Loucy (cell line): ENCODE data around the gene NINL.

ENCODE experiments used
- H2AFZ ChIP-seq: fragments of 200-600 bp; sonication (generic); 2 replicates; pipeline ENCODE4 v1.6.0; 2016; ENCODE audit warnings: antibody characterized with exemption, mild to moderate bottlenecking, low read length, moderate library complexity
- H3F3A ChIP-seq: fragments of 200-600 bp; 2 replicates; pipeline ENCODE4 v1.6.0; 2016; ENCODE audit warnings: antibody characterized with exemption, low read depth, mild to moderate bottlenecking
- H3K27me3 ChIP-seq: fragments of 200-600 bp; sonication (generic); 2 replicates; pipeline ENCODE4 v1.6.1; 2014; ENCODE audit warnings: low read length, mild to moderate bottlenecking; ENCODE audit not compliant: insufficient read depth, poor library complexity, severe bottlenecking
- H3K36me3 ChIP-seq: fragments of 200-600 bp; sonication (generic); 2 replicates; pipeline ENCODE4 v1.6.1; 2016; ENCODE audit warnings: low read length; ENCODE audit not compliant: insufficient read depth
- H3K4me1 ChIP-seq: fragments of 200-600 bp; sonication (generic); 2 replicates; pipeline ENCODE4 v1.5.1; 2014; ENCODE audit warnings: low read length, mild to moderate bottlenecking; ENCODE audit not compliant: insufficient read depth, poor library complexity, severe bottlenecking
- H3K4me2 ChIP-seq: fragments of 200-600 bp; sonication (generic); 2 replicates; pipeline ENCODE4 v1.6.0; 2014; ENCODE audit warnings: antibody characterized with exemption, low read length, low read depth, mild to moderate bottlenecking; ENCODE audit not compliant: poor library complexity, severe bottlenecking
- H3K4me3 ChIP-seq: fragments of 200-600 bp; sonication (generic); 2 replicates; pipeline ENCODE4 v1.5.1; 2014; ENCODE audit warnings: low read length, mild to moderate bottlenecking, mixed read lengths; ENCODE audit not compliant: poor library complexity, severe bottlenecking
- H3K79me2 ChIP-seq: fragments of 200-600 bp; sonication (generic); 2 replicates; pipeline ENCODE4 v1.6.1; 2014; ENCODE audit warnings: low read length; ENCODE audit not compliant: insufficient read depth
- H3K9ac ChIP-seq: fragments of 200-600 bp; sonication (generic); 2 replicates; pipeline ENCODE4 v1.6.0; 2014; ENCODE audit warnings: mild to moderate bottlenecking, low read depth, low read length, moderate library complexity; ENCODE audit not compliant: poor library complexity, severe bottlenecking
- H3K9me2 ChIP-seq: fragments of 200-600 bp; sonication (generic); replicated peaks from 2 replicates; pipeline ENCODE4 v1.6.1; 2016; ENCODE audit warnings: low read depth, low read length, mixed read lengths
- H3K9me3 ChIP-seq: fragments of 200-600 bp; sonication (generic); 2 replicates; pipeline ENCODE4 v1.6.1; 2014; ENCODE audit warnings: mild to moderate bottlenecking, antibody characterized with exemption, low read length, low read depth; ENCODE audit not compliant: insufficient read depth
- H4K20me1 ChIP-seq: fragments of 200-600 bp; sonication (generic); 2 replicates; pipeline ENCODE4 v1.6.0; 2014; ENCODE audit warnings: antibody characterized with exemption, low read length, mild to moderate bottlenecking; ENCODE audit not compliant: insufficient read depth, poor library complexity, severe bottlenecking
- EZH2phosphoT487 ChIP-seq: fragments of 200-600 bp; IDR thresholded peaks from 2 replicates; pipeline ENCODE4 v1.6.1; 2018; ENCODE audit warnings: antibody characterized with exemption, mild to moderate bottlenecking, moderate library complexity, borderline replicate concordance
- TF ChIP-seq, protein P1 (sequence below): fragments of 200-600 bp; sonication (generic); conservative IDR thresholded peaks from 2 replicates; pipeline ENCODE4 v1.5.1; 2014; ENCODE audit warnings: mild to moderate bottlenecking, antibody characterized with exemption, low read length

The NINL gene

DNA sequence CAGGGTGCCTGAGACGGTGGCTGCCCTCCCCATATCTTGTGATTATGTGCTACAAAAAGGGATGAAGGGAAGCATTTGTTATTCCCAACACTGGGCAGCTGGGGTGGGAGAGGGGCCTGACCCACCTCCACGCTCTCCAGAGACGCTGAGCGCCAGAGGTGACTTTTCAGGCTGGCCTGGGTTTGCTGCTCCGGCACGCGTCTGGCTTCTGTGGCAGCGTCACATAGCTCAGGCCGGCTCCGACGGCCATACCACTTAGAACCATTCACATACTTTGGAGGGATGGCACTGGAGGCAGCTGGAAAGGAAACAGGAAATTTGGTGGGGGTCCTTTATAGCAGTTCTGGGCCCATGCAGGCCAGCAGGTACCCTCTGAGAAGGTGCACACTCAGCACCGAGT lies 72.6 kb downstream of the NINL start:
- no peaks in the 10 kb centered on the region for H4K20me1 ChIP-seq

DNA sequence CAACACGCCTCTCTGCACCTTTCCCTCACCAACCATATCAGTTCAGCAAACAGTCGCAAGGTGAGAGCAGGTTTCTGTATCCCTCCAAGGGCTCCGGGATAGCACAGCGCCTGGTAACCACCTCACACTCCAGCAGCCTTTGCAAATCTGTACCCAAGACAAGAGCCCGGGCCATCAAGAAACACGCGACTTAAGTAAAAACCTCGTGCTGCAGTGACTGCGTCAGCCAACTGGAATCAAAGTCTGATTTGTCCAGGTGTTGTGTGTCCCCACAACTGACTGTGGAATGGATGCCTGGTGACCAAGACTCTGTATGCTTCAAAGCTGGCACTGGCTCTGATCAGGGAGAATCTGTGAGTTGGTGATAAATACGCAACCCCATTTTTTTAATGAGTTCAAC lies 74.1 kb downstream of the NINL start:
- H3K4me3 ChIP-seq = no peak overlapping the region
- no peaks in the 10 kb centered on the region for H3F3A ChIP-seq
- TF ChIP-seq, protein P1, sequence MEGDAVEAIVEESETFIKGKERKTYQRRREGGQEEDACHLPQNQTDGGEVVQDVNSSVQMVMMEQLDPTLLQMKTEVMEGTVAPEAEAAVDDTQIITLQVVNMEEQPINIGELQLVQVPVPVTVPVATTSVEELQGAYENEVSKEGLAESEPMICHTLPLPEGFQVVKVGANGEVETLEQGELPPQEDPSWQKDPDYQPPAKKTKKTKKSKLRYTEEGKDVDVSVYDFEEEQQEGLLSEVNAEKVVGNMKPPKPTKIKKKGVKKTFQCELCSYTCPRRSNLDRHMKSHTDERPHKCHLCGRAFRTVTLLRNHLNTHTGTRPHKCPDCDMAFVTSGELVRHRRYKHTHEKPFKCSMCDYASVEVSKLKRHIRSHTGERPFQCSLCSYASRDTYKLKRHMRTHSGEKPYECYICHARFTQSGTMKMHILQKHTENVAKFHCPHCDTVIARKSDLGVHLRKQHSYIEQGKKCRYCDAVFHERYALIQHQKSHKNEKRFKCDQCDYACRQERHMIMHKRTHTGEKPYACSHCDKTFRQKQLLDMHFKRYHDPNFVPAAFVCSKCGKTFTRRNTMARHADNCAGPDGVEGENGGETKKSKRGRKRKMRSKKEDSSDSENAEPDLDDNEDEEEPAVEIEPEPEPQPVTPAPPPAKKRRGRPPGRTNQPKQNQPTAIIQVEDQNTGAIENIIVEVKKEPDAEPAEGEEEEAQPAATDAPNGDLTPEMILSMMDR = no peak
- no peak for TF ChIP-seq EZH2phosphoT487
- no peak overlapping the region for H2AFZ ChIP-seq
- peaks cover 17% of the 10 kb centered on the region; the same call in 1 of the 2 replicates for H3K9me3 ChIP-seq
- H3K4me2 ChIP-seq = no peak overlapping the region
- H3K9ac ChIP-seq = no peak overlapping the region
- no peaks in the 10 kb centered on the region for H3K4me1 ChIP-seq
- no peaks in the 10 kb centered on the region for H3K9me2 ChIP-seq
- no peaks in the 10 kb centered on the region for H4K20me1 ChIP-seq
- H3K27me3 ChIP-seq = no peaks in the 10 kb centered on the region
- H3K79me2 ChIP-seq = no peaks in the 10 kb centered on the region
- peaks cover 98% of the 10 kb centered on the region; the same call in 1 of the 2 replicates for H3K36me3 ChIP-seq

More for the DNA sequence above, 72.6 kb downstream of the NINL start:
- peaks cover 17% of the 10 kb centered on the region; the same call in 1 of the 2 replicates for H3K9me3 ChIP-seq
- H3K9ac ChIP-seq = no peak overlapping the region
- no peaks in the 10 kb centered on the region for H3K4me1 ChIP-seq
- H2AFZ ChIP-seq = no peak overlapping the region
- no peak overlapping the region for H3K4me2 ChIP-seq
- H3F3A ChIP-seq = no peaks in the 10 kb centered on the region
- TF ChIP-seq, protein P1 = no peak
- TF ChIP-seq EZH2phosphoT487 = no peak
- no peaks in the 10 kb centered on the region for H3K9me2 ChIP-seq
- H3K4me3 ChIP-seq = no peak overlapping the region
- no peaks in the 10 kb centered on the region for H3K27me3 ChIP-seq
- H3K79me2 ChIP-seq = no peaks in the 10 kb centered on the region
- peaks cover 99% of the 10 kb centered on the region; the same call in 1 of the 2 replicates for H3K36me3 ChIP-seq

DNA sequence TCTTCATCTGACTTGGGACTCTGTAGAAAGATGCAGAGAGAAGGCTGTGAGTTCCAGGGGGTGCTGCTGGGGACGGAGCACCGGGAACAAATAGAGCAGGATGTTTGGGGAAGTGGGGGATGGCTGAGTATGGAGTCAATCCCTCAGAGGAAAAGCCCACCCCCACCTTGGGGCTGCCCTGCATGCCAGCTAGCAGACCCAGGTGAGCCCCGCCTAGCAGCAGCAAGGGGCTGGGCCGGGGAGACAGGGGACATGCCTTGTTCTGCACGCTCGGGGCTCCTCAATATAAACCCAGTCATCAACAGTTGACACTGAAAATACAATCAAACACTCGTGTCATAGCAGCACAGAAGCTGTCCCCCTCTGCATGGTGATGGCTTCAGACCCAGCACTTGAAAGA lies 74.6 kb downstream of the NINL start:
- H3K4me1 ChIP-seq = no peaks in the 10 kb centered on the region
- no peak for TF ChIP-seq EZH2phosphoT487
- TF ChIP-seq, protein P1 = no peak
- no peak overlapping the region for H3K4me2 ChIP-seq
- H3K79me2 ChIP-seq = no peaks in the 10 kb centered on the region
- H3K4me3 ChIP-seq = no peak overlapping the region
- peaks cover 17% of the 10 kb centered on the region; the same call in 1 of the 2 replicates for H3K9me3 ChIP-seq
- no peaks in the 10 kb centered on the region for H3K9me2 ChIP-seq
- H2AFZ ChIP-seq = no peak overlapping the region
- H3K36me3 ChIP-seq = peaks cover 93% of the 10 kb centered on the region; the same call in 1 of the 2 replicates
- H3K9ac ChIP-seq = no peak overlapping the region
- no peaks in the 10 kb centered on the region for H3K27me3 ChIP-seq
- H3F3A ChIP-seq = no peaks in the 10 kb centered on the region
- H4K20me1 ChIP-seq = no peaks in the 10 kb centered on the region
